ENCODE measurements around the gene AFF3. TPM values are rescaled to one million over a fixed set of nuclear protein-coding genes. Genes with fewer than 3 reads are reported as not detected.

AFF3 gene
- total and polyA plus RNA-seq, 2 donors (not counting 3 experiments of a cell fraction or from before 2014, with no cell fraction given): 0.06 to 0.07 TPM

GRCh38 chr2:99496021-99496420 is 646.4 kb downstream of the AFF3 start:
- FAIRE-seq: no peak
- H3K4me3 ChIP-seq (replicated peaks in 1 of 3; ENCODE audit: insufficient read depth in 1 of 3, low read depth in 1 of 3, low read length in 3 of 3): no peak overlapping the region

More at GRCh38 chr2:99496021-99496420, 646.4 kb downstream of the AFF3 start:
- CTCF ChIA-PET: interaction anchor here (2.1 kb wide), 1 partner anchor 92 kb away, joined by 4 read pairs; no protein-coding TSS in a partner anchor
- Histone ChIP-seq H3K4me2 (ENCODE audit: insufficient read depth, low read length) (no peak overlapping the region), H3K27ac (ENCODE audit: insufficient read depth, low read depth, low read length) (no peak overlapping the region), H2AFZ (ENCODE audit: low read depth, low read length) (no peak overlapping the region), H3K9me3 (replicated peaks; ENCODE audit: control insufficient read depth, insufficient read depth, low read length) (no peaks in the 10 kb centered on the region), H3K79me2 (ENCODE audit: control insufficient read depth, insufficient read depth, low read length) (no peaks in the 10 kb centered on the region), H3K36me3 (ENCODE audit: control insufficient read depth in 2 of 2, extremely low read depth in 1 of 2, insufficient read depth in 2 of 2, low read length in 2 of 2) (no peaks in the 10 kb centered on the region), H3K27me3 (ENCODE audit: control insufficient read depth in 2 of 2, insufficient read depth in 2 of 2, low read length in 2 of 2) (peaks cover 16 to 20% of the 10 kb centered on the region in 2 experiments), H3K9me1 (replicated peaks; ENCODE audit: control insufficient read depth, extremely low read depth, insufficient read depth, low read length) (no peaks in the 10 kb centered on the region), H4K20me1 (replicated peaks; ENCODE audit: control insufficient read depth, extremely low read depth, insufficient read depth, low read length) (no peaks in the 10 kb centered on the region), H3K9ac (replicated peaks; ENCODE audit: extremely low read depth, insufficient read depth, low read length) (no peak overlapping the region), H3K4me1 (ENCODE audit: control insufficient read depth, extremely low read depth, insufficient read depth, low read length) (no peaks in the 10 kb centered on the region)
- dilution Hi-C loops (cut with MboI; ENCODE audit: extremely low pct_ligation_motif_present, low sequenced_read_pairs) (no loop called here), intact Hi-C loops (cut with micrococcal nuclease) (no loop called here)
- BruUV-seq (replicated peaks): no TSS peak
- no peak for TF ChIP-seq MAX (IDR thresholded peaks at IDR 0.05; ENCODE audit: insufficient read depth, insufficient read length)
- TF ChIP-seq JUN (IDR thresholded peaks at IDR 0.05; ENCODE audit: borderline replicate concordance, insufficient read depth, insufficient read length, low read depth): no peak
- TF ChIP-seq POLR2AphosphoS5 (IDR thresholded peaks at IDR 0.05; ENCODE audit: insufficient read depth, low read depth, low read length): no peak
- no peak for TF ChIP-seq GATA2 (IDR thresholded peaks at IDR 0.05; ENCODE audit: insufficient read depth, insufficient read length, low read depth, low read length)
- TF ChIP-seq EZH2 (IDR thresholded peaks at IDR 0.05; ENCODE audit: borderline replicate concordance, low read depth, low read length, severe bottlenecking): no peak
- TF ChIP-seq CTCF (IDR thresholded peaks at IDR 0.05; ENCODE audit: extremely low read depth in 1 of 2, insufficient read depth in 1 of 2, low read depth in 1 of 2, low read length in 2 of 2): no peak
- no peak for TF ChIP-seq POLR2A (IDR thresholded peaks at IDR 0.05; ENCODE audit: low read depth, low read length)
- no peak for TF ChIP-seq FOS (IDR thresholded peaks at IDR 0.05; ENCODE audit: borderline replicate concordance, insufficient read depth, low read length)
- no peak for TF ChIP-seq MYC (IDR thresholded peaks at IDR 0.05; ENCODE audit: low read depth, low read length)
- POLR2A ChIA-PET: no interaction called here
- DNase-seq (ENCODE audit: low read depth, low spot score): no peak

Other genes starting within 250 kb of the AFF3 start
- not detected in 2 replicates for gene LONRF2, start 179.9 kb upstream of the AFF3 start, total RNA-seq
- 0.03 TPM in 1 of 2 replicates, not detected in the other for gene LONRF2, start 179.9 kb upstream of the AFF3 start, polyA plus RNA-seq